ENCODE data around the gene PLEKHA7.

GRCh38 chr11:16879690-16880089 is 134.5 kb downstream of the PLEKHA7 start:
- TF ChIP-seq, protein P1, sequence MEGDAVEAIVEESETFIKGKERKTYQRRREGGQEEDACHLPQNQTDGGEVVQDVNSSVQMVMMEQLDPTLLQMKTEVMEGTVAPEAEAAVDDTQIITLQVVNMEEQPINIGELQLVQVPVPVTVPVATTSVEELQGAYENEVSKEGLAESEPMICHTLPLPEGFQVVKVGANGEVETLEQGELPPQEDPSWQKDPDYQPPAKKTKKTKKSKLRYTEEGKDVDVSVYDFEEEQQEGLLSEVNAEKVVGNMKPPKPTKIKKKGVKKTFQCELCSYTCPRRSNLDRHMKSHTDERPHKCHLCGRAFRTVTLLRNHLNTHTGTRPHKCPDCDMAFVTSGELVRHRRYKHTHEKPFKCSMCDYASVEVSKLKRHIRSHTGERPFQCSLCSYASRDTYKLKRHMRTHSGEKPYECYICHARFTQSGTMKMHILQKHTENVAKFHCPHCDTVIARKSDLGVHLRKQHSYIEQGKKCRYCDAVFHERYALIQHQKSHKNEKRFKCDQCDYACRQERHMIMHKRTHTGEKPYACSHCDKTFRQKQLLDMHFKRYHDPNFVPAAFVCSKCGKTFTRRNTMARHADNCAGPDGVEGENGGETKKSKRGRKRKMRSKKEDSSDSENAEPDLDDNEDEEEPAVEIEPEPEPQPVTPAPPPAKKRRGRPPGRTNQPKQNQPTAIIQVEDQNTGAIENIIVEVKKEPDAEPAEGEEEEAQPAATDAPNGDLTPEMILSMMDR (conservative IDR thresholded peaks at IDR 0.05; ENCODE audit: low read length): no peak
- TF ChIP-seq EZH2phosphoT487 (IDR thresholded peaks at IDR 0.05; ENCODE audit: borderline replicate concordance, low read depth, low read length): no peak
